Measurements from ENCODE around the gene TMEM41B. TPM values are rescaled to one million over a fixed set of nuclear protein-coding genes. Genes with fewer than 3 reads are reported as not detected.

TMEM41B gene
- total RNA-seq, 6 experiments from 2014 or later, result 14.4 to 30.0 (median 23.2) TPM

DNA sequence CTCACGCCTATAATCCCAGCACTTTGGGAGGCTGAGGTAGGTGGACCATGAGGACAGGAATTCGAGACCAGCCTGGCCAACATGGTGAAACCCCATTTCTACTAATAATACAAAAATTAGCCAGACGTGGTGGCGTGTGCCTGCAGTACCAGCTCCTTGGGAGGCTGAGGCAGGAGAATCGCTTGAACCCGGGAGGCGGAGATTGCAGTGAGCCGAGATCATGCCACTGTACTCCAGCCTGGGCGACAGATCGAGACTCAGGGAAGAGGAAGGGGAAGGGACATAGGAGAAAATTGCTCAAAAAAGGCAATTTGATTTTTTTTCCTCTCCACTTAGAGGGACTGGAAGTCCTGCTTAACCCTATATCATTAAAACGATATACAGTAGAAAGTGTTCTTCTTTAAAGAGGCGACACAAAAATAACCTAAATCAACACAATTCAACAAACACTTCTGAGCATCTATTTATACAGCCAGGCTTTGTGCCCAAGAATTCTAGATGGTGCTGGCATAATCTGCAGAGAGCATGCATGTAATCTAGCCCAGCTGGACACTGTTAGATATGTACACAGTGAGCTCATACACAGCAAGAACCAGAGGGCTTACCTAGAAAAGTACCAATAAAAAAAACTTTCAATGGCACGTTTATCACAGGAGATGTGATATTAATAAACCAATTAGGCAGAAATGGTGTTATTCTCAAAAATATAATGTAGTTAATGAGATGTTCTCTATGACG is 28.4 kb downstream of the TMEM41B start:
- Histone ChIP-seq H3K9me3 (no peaks in the 10 kb centered on the region), H3K27ac (no peak overlapping the region), H3K27me3 (no peaks in the 10 kb centered on the region), H3K36me3 (peaks cover 0 to 16% (median 4%) of the 10 kb centered on the region in 4 donors), H3K4me1 (no peaks in the 10 kb centered on the region), H3K4me3 (no peak overlapping the region)
- TF ChIP-seq POLR2A (IDR thresholded peaks at IDR 0.05), result no peak
- TF ChIP-seq, protein P1, sequence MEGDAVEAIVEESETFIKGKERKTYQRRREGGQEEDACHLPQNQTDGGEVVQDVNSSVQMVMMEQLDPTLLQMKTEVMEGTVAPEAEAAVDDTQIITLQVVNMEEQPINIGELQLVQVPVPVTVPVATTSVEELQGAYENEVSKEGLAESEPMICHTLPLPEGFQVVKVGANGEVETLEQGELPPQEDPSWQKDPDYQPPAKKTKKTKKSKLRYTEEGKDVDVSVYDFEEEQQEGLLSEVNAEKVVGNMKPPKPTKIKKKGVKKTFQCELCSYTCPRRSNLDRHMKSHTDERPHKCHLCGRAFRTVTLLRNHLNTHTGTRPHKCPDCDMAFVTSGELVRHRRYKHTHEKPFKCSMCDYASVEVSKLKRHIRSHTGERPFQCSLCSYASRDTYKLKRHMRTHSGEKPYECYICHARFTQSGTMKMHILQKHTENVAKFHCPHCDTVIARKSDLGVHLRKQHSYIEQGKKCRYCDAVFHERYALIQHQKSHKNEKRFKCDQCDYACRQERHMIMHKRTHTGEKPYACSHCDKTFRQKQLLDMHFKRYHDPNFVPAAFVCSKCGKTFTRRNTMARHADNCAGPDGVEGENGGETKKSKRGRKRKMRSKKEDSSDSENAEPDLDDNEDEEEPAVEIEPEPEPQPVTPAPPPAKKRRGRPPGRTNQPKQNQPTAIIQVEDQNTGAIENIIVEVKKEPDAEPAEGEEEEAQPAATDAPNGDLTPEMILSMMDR (IDR thresholded peaks at IDR 0.05), result no peak
- ATAC-seq (no peak), DNase-seq (no peak)
- intact Hi-C loops (cut with DNase I), result no loop called here
- WGBS (ENCODE audit: insufficient coverage, low coverage, low lambda C conversion rate, missing lambda C conversion rate), result 84% methylated on average over 9 of the region's 14 CpGs

DNA sequence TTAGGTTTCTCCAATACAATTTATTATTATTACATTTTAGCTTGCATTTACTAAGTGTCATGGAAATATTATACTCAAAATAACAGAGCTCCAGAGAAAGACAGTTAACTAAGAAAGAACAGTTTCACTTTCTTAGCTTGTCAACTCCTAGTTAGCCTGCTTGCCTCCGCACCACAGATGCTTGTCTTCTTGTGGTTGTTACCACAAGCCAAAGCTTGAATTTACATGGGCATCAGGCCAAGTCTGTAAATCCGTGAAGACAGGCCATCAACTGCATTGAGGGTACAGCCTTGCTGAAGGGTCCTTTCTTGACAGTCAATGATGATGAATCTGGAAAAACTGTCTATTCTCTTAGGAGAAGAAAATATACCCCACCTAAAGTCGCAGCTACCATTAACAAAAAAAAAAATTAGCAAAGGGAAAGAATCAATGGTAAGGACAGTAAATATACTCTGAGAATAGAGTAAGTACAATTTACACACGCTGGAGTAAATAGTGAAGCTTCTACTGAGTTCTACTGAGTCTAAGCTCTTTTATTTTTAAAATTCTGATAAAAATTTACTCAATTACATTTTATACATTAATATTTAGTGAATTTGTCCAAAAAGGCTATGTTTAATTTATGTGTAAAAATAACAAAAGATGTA is 33.6 kb downstream of the TMEM41B start:
- 39% methylated on average over 4 of the region's 4 CpGs for WGBS (ENCODE audit: insufficient coverage, low coverage, low lambda C conversion rate, missing lambda C conversion rate)
- H3K4me1 ChIP-seq, result no peaks in the 10 kb centered on the region
- H3K9me3 ChIP-seq, result no peaks in the 10 kb centered on the region
- peaks cover 0 to 7% (median 2%) of the 10 kb centered on the region in 4 donors for H3K36me3 ChIP-seq
- intact Hi-C loops (cut with DNase I), result no loop called here
- no peaks in the 10 kb centered on the region for H3K27me3 ChIP-seq
- no peak overlapping the region for H3K27ac ChIP-seq
- TF ChIP-seq, protein P1 (IDR thresholded peaks at IDR 0.05), result no peak
- TF ChIP-seq POLR2A (IDR thresholded peaks at IDR 0.05), result no peak
- ATAC-seq, result peak in 1 of 4 donors; percentile 20
- no peak overlapping the region for H3K4me3 ChIP-seq
- DNase-seq, result no peak

- H3K4me3 ChIP-seq, result no peak overlapping the region
- H3K4me1 ChIP-seq, result no peaks in the 10 kb centered on the region
- no peak overlapping the region for H3K27ac ChIP-seq
- no peaks in the 10 kb centered on the region for H3K27me3 ChIP-seq
- intact Hi-C loops (cut with DNase I), result no loop called here
- H3K9me3 ChIP-seq, result no peaks in the 10 kb centered on the region
- no peak for ATAC-seq
- 94% methylated on average over 6 of the region's 8 CpGs for WGBS (ENCODE audit: insufficient coverage, low coverage, low lambda C conversion rate, missing lambda C conversion rate)
- no peak for DNase-seq
- no peak for TF ChIP-seq POLR2A (IDR thresholded peaks at IDR 0.05)
- TF ChIP-seq, protein P1 (IDR thresholded peaks at IDR 0.05), result no peak
- H3K36me3 ChIP-seq, result peaks cover 0 to 7% (median 0%) of the 10 kb centered on the region in 4 donors
Measured at GRCh38 chr11:9277176-9277575, 37.2 kb downstream of the TMEM41B start.

- Histone ChIP-seq H3K27ac (no peak overlapping the region), H3K4me1 (no peaks in the 10 kb centered on the region), H3K9me3 (no peaks in the 10 kb centered on the region), H3K36me3 (peaks cover 0 to under 1% (median 0%) of the 10 kb centered on the region in 4 donors), H3K4me3 (no peak overlapping the region), H3K27me3 (no peaks in the 10 kb centered on the region)
- intact Hi-C loops (cut with DNase I), result no loop called here
- 100% methylated on average over 1 of the region's 3 CpGs for WGBS (ENCODE audit: insufficient coverage, low coverage, low lambda C conversion rate, missing lambda C conversion rate)
- no peak for TF ChIP-seq POLR2A (IDR thresholded peaks at IDR 0.05)
- TF ChIP-seq, protein P1 (IDR thresholded peaks at IDR 0.05), result no peak
- DNase-seq (no peak), ATAC-seq (no peak)
Measured at GRCh38 chr11:9276571-9276970, 37.8 kb downstream of the TMEM41B start.
